Measurements from ENCODE around the gene TMEM115. TPM values are rescaled to one million over a fixed set of nuclear protein-coding genes. Genes with fewer than 3 reads are reported as not detected.

Gene TMEM115
- total RNA-seq, 1 donor from 2014 or later = 42.5 TPM

- H3K9me3 Mint-ChIP-seq (ENCODE audit: unreplicated experiment) = no peaks in the 10 kb centered on the region
- no peak overlapping the region for H3K27ac Mint-ChIP-seq (ENCODE audit: unreplicated experiment)
- no peak for DNase-seq
- peaks cover 10% of the 10 kb centered on the region for H3K4me1 Mint-ChIP-seq (ENCODE audit: low read depth, unreplicated experiment)
- no peak overlapping the region for H3K4me3 Mint-ChIP-seq (ENCODE audit: unreplicated experiment)
- peaks cover 4% of the 10 kb centered on the region for H3K27me3 Mint-ChIP-seq (ENCODE audit: unreplicated experiment)
- TF ChIP-seq CTCF (IDR thresholded peaks at IDR 0.05; ENCODE audit: partially characterized antibody, unreplicated experiment) = no peak
- H3K36me3 Mint-ChIP-seq (ENCODE audit: unreplicated experiment) = no peaks in the 10 kb centered on the region
These were observed 31.3 kb upstream of the TMEM115 start for GRCh38 chr3:50390508-50391224.

GRCh38 chr3:50389414-50389767 lies 30.1 kb upstream of the TMEM115 start:
- DNase-seq = no peak
- no peak overlapping the region for H3K27ac Mint-ChIP-seq (ENCODE audit: unreplicated experiment)
- H3K9me3 Mint-ChIP-seq (ENCODE audit: unreplicated experiment) = no peaks in the 10 kb centered on the region
- TF ChIP-seq CTCF (IDR thresholded peaks at IDR 0.05; ENCODE audit: partially characterized antibody, unreplicated experiment) = no peak
- H3K4me1 Mint-ChIP-seq (ENCODE audit: low read depth, unreplicated experiment) = peaks cover 10% of the 10 kb centered on the region
- H3K36me3 Mint-ChIP-seq (ENCODE audit: unreplicated experiment) = no peaks in the 10 kb centered on the region
- no peak overlapping the region for H3K4me3 Mint-ChIP-seq (ENCODE audit: unreplicated experiment)
- H3K27me3 Mint-ChIP-seq (ENCODE audit: unreplicated experiment) = peaks cover 6% of the 10 kb centered on the region

GRCh38 chr3:50388720-50389413 lies 29.5 kb upstream of the TMEM115 start:
- Mint-ChIP-seq H3K27ac (ENCODE audit: unreplicated experiment) (peak overlapping the region; percentile 18), H3K9me3 (ENCODE audit: unreplicated experiment) (no peaks in the 10 kb centered on the region)

GRCh38 chr3:50388016-50388719 lies 28.8 kb upstream of the TMEM115 start:
- TF ChIP-seq CTCF (IDR thresholded peaks at IDR 0.05; ENCODE audit: partially characterized antibody, unreplicated experiment) = peak; percentile 34
- Mint-ChIP-seq H3K4me3 (ENCODE audit: unreplicated experiment) (no peak overlapping the region), H3K27ac (ENCODE audit: unreplicated experiment) (no peak overlapping the region), H3K4me1 (ENCODE audit: low read depth, unreplicated experiment) (peaks cover 12% of the 10 kb centered on the region), H3K27me3 (ENCODE audit: unreplicated experiment) (peaks cover 8% of the 10 kb centered on the region), H3K9me3 (ENCODE audit: unreplicated experiment) (peaks cover 2% of the 10 kb centered on the region), H3K36me3 (ENCODE audit: unreplicated experiment) (no peaks in the 10 kb centered on the region)
- DNase-seq = peak; percentile 68

More at GRCh38 chr3:50388720-50389413, 29.5 kb upstream of the TMEM115 start:
- H3K4me1 Mint-ChIP-seq (ENCODE audit: low read depth, unreplicated experiment) = peaks cover 12% of the 10 kb centered on the region
- H3K27me3 Mint-ChIP-seq (ENCODE audit: unreplicated experiment) = peaks cover 6% of the 10 kb centered on the region
- no peaks in the 10 kb centered on the region for H3K36me3 Mint-ChIP-seq (ENCODE audit: unreplicated experiment)
- DNase-seq = no peak
- H3K4me3 Mint-ChIP-seq (ENCODE audit: unreplicated experiment) = no peak overlapping the region
- peak; percentile 10 for TF ChIP-seq CTCF (IDR thresholded peaks at IDR 0.05; ENCODE audit: partially characterized antibody, unreplicated experiment)
